GM18502 (cell line): ENCODE data around the gene LOXHD1.

ENCODE experiments used
- ATAC-seq: cut with Tn5 transposase; IDR thresholded peaks from one replicate; pipeline ENCODE4 v1.9.1; 2021; ENCODE audit warnings: mild to moderate bottlenecking; ENCODE audit not compliant: unreplicated experiment, poor library complexity

The LOXHD1 gene

GRCh38 chr18:46675112-46675511, 18.1 kb upstream of the LOXHD1 start:
- no peak for ATAC-seq

DNA sequence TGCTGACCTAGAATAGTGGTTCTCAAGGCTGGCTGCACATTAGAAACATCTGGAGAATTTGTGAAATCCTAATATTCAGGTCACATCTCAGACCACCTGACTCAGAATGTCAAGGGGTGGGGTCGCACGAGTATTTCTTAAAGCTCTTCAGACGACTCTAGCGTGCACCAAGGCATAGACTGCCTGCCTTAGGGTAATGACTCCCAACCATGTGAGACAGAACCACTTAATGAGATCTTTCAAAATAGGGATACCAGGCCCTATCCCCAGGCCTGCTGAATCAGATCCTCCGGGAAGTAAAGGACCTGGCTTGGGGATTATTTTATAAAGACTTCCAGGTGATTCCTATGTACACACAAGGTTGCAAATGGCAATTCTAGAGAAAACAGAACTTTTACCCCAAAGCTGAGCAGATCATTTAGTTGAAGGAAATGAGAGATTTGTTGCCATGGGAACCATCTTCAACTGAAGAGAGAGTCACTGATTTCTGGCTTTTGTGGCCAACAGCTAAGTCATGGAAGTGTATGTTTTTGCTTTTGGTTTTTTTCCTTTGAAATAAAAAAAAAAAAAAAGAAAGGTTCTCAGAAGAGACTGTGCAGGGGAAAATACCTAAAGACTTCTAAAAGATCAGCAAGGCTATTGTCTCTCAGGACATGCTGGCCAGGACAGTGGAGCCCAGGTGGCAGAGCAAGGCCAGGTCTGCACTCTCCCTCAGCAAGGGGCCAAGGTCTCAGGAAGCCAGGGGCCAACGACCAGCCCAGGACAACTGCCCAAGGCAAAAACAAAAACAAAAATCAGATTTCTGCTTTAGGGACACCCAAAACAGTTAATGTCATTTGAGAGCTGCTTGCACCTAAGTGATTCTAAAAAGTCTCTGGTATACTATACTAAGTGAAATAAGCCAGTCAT, 15.3 kb upstream of the LOXHD1 start:
- no peak for ATAC-seq

DNA sequence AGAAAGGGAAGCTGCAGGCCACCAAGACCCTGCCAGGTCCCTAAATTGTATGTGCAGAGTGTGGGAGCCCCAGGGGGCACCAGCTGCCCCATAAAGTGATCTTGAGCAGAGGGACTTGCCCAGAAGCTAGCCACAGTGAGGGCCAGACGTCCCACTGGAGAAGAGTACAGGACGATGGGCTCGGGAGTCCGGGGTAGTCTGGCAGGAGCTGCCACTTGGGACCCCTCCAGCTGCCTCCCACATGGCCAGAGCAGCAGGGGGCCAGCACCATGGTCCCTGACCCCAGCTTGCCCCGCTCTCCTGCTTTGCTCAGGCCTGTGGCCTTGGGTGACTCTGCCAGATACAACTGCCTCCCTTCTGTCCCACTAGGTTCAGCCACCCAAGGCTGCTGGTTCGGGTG, 11.7 kb upstream of the LOXHD1 start:
- no peak for ATAC-seq

DNA sequence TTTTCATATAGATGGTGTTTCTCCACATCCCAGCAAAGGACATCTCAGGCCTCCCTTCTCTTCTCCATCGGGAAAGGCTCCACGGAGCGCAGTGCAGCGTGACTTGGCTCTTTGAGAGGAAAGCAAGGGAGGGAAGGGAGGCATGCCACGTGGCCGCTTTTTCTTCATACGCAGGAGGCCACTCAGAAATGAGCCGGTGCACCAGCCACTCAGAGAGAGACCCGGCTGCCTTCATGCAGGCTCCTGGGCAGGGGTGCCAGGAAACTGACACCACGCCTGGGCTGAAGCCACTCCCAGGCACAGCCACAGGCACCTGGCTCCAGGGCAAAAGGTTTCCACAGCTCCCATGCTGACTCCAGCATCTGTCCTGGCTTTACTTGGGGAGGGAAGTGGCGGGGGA, 11.1 kb upstream of the LOXHD1 start:
- no peak for ATAC-seq

DNA sequence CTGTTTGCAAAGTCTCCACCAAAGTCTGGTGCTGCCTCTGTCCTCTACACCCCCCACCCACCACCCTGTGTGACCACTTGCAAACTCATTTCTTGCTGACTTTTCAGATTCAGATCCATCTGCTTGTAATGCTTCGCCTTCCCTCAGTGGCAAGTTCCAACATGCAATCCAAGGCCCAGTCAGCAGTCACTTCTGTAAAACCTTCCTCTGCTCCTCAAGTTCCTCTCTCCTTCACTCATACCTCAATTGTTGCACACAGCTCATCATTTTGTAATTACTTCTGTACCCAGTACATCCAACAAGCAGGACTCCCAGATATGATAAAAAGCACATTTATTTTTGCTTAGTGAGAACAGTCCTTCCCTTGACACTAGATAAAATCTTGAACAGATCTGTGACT, 6.5 kb upstream of the LOXHD1 start:
- ATAC-seq = no peak

- no peak for ATAC-seq
Observed at GRCh38 chr18:46660957-46661749, 4.1 kb upstream of the LOXHD1 start.

DNA sequence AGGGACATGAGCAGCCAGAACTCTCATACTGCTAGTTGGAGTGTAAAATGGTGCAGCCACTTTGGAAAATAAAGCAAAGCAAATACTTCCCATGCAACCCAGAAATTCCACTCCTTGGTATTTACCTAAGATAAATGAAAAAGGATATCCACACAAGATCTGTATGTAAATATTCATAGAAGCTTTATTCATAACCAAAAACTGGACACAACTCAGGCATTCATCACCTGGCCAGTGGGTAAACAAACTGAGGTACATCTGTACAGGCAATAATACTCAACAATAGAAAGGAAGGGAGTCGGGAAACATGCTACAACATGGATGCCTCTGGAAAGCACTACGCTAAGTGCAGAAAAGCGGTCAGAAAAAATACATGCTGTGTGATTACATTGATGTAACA, 2.5 kb upstream of the LOXHD1 start:
- ATAC-seq = no peak

- ATAC-seq = no peak
Observed at GRCh38 chr18:46656326-46657114, 500 bp downstream of the LOXHD1 start.

DNA sequence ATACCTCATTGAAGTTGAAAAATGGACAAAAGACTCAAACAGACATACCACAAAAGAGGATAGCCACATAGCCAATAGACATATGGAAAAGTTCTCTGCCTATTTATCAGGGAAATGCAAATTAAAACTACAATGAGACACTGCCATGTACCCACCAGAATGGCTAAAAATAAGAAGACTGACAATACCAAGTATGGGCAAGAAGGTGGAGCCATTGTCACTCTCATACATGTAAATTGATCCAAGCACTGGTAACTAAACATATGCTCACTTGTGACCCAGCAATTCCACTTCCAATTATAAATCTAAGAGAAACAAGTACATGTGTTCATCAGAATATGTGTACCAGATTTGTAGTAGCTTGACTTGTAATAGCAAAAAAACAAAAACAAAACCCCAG, 4.6 kb downstream of the LOXHD1 start:
- no peak for ATAC-seq

GRCh38 chr18:46650681-46651080, 6.3 kb downstream of the LOXHD1 start:
- ATAC-seq = no peak

DNA sequence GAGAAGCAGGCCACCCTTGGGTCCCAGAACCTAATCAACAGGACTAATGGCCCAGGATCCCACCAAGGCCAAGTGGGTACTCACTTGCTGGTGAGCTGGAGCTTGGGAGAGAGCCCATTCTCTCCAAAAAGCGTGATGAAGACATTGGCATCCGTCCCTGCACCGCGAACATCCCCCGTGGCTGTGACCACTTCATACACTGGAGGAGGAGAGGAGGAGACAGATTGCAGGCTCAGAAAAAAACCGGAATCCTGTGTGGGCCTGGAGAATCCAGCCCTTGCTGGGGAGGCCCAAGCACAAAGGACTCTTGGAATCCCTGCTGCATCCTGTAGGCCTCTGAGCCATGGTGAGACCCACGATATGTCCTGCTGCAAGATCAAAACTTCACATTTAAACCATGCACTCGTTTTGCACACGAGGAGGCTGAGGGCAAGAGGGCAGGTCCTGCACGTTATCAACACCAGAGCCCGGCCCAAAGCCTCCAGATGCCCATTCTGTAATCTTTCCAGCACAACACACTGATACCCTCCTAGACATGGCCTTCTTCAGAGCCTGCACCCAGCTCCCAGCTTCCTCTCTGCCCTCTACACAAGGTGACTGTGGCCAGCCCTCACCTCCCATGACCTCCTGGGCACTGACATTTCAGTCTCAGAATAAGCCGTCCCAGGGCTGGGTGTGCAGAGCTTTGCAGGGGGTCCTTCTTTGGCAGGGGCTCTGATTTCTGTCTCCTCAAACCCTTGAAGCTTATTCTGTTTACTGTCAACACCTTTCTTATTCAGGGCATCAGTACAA, 7.8 kb downstream of the LOXHD1 start:
- no peak for ATAC-seq

DNA sequence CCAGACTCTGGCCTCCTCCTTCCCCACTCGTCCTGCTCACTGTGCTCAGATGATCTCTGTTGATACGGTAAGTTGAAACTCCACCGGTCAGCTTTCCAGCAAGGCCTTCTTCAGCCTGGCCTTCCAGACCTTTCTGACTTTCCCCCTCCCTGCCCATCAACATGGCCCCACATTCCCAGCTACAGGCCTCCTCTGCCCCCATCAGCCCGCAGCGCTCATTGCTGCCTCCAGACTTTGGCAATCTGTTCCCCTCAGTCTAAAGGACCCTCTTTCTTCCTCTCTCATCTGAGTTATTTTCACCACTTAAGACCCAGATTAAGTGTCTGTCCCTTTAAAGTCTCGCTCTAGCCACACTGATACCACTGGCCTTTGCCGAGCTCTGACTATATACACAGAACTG, 10.6 kb downstream of the LOXHD1 start:
- ATAC-seq = no peak

- ATAC-seq = no peak
Observed at GRCh38 chr18:46642561-46642960, 14.5 kb downstream of the LOXHD1 start.

GRCh38 chr18:46641917-46642316, 15.1 kb downstream of the LOXHD1 start:
- no peak for ATAC-seq

- ATAC-seq = no peak
Observed at GRCh38 chr18:46639386-46639785, 17.6 kb downstream of the LOXHD1 start.

DNA sequence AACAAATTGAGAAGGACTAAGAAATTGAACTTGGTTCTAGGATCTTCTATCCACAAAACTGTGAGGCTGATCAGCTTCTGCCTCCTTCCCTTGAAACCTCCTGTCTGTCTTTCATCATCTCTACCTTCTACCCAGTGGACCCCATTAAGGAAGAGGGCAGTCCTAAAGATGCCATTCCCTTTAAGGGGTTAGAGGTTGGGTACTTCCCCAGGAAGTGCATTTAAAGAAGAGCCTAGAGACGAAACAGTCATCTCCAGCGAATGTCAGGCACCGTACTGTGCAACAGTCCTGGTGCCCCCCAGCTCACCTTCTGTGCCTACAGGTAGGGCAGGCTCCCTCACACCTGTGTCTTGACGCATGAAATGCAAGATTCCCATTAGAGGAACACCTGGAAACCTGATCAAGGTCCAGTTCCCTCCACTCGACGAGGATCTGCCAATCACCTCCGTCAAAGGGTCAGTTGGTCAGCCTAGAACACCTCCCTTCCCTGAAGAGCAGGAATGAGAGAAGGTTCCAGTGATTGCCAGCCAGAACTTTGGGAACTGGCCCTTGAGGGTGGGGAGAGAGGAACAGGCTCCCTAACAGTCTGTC, 20.9 kb downstream of the LOXHD1 start:
- ATAC-seq = no peak

DNA sequence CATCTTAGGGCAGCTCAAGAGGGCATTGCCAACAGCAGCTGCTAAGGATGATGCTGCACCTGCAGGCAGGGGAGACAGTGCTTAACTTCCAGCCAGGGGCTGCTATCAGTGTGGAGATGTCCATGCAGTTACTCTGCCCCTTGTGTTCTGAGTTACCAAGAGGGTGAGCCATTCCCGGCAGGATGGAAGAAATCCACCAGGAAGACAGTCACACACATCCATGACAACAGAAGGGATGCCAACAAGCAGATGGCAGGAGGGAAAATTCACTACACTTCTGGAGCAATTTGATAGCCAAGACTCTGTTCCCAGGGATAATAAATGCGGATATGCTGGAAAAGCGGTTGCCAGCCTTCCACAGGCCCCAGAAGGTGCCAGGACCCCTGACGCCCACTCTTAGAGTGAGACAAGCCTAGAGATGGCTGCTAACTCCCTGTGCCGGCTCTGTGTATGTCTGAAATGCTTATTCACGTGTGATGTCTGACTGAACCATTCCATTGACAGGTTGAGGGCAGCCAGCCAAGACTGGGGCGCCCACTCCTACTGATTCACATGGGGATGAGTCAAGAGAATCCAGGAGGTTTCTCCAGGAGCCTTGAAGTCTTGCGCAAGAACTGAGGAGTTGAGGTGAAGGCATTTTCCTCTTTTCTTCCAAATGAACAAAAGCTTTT, 24.5 kb downstream of the LOXHD1 start:
- ATAC-seq = no peak

- no peak for ATAC-seq
Observed at GRCh38 chr18:46630991-46631390, 26.0 kb downstream of the LOXHD1 start.

DNA sequence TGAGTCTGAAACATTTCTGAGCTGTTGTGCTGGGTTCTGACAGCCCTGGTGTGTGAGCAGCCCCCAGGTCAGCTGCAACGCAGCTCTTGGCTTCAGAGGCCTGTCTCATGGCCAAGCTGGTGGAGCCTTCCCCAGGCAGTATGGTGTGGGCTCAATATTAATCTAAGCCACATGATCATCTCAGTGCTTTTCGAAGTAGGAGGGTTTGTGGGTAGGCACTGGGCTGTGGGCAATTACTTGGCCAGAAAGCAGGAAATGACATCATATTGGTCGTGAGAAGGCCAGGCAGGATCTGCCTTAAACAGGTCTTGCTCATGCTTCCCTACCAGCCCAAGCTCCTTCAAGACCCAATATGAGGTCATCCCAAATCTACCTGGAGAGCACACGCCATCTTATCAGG, 26.9 kb downstream of the LOXHD1 start:
- no peak for ATAC-seq
